Heart right ventricle (tissue), 16 donors: ENCODE measurements around the gene NPTX2. TPM values are rescaled to one million over a fixed set of nuclear protein-coding genes. Genes with fewer than 3 reads are reported as not detected.

ENCODE experiments used
- ATAC-seq, 8 donors: fragments of 200-7000 bp; cut with Tn5 transposase; one replicate each; pipeline ENCODE4 v1.9.1; 2020; ENCODE audit warnings: mild to moderate bottlenecking in 8 of 8, moderate library complexity in 8 of 8, moderate number of reproducible peaks in 1 of 8
- DNase-seq, 2 donors: peaks; one replicate each; pipeline ENCODE4 v3.0.0-alpha.2; 2020
- H3K27ac ChIP-seq, 10 donors: fragments of 200-600 bp; sonication (generic) in 2 of 10; one replicate each; pipeline versions ENCODE4 v1.5.0 to v1.8.0; 2020 to 2022; ENCODE audit warnings: mild to moderate bottlenecking in 3 of 10
- H3K27me3 ChIP-seq, 7 donors: fragments of 200-600 bp; one replicate each; pipeline ENCODE4 v1.8.0; 2021 to 2022; ENCODE audit warnings: mild to moderate bottlenecking in 2 of 7
- H3K36me3 ChIP-seq, 9 donors: fragments of 200-600 bp; sonication (generic) in 1 of 9; one replicate each; pipeline versions ENCODE4 v1.5.0 to v1.8.0; 2020 to 2022; ENCODE audit warnings: mild to moderate bottlenecking in 2 of 9
- H3K4me1 ChIP-seq, 9 donors: fragments of 200-600 bp; sonication (generic) in 1 of 9; one replicate each; pipeline versions ENCODE4 v1.5.0 to v1.8.0; 2020 to 2022; ENCODE audit warnings: mild to moderate bottlenecking in 4 of 9
- H3K4me3 ChIP-seq, 10 donors: fragments of 200-600 bp; sonication (generic) in 2 of 10; one replicate each; pipeline versions ENCODE4 v1.5.0 to v1.8.0; 2020 to 2022; ENCODE audit warnings: mild to moderate bottlenecking in 7 of 10, moderate library complexity in 2 of 10
- H3K9me3 ChIP-seq, 11 donors: fragments of 200-600 bp in 10 of 11; sonication (generic) in 2 of 11; one replicate each; pipeline versions ENCODE4 v1.5.0 to v1.8.0; 2013 to 2022; ENCODE audit warnings: mild to moderate bottlenecking in 2 of 11, control low read depth in 1 of 11, moderate library complexity in 1 of 11
- CTCF ChIP-seq, 9 donors: fragments of 200-600 bp; sonication (generic) in 2 of 9; IDR thresholded peaks; one replicate each; pipeline versions ENCODE4 v1.5.0 to v1.8.0; 2021 to 2022; ENCODE audit warnings: antibody characterized with exemption in 9 of 9, mild to moderate bottlenecking in 5 of 9, moderate library complexity in 1 of 9
- WGBS, 2 donors: extraction: QIAGEN DNeasy Blood & Tissue Kit; methylation state at CpG; one replicate each; pipeline ENCODE4 v1.1.7; 2013; ENCODE audit warnings: inconsistent platforms in 1 of 2; 5-methylcytosine and 5-hydroxymethylcytosine counted together
- intact Hi-C, 10 donors: fragments of 100-400 bp; cut with DNase I; formaldehyde crosslinking; loops; one replicate each; pipeline versions ENCODE4 v1.11.1 to v1.14.2; 2022
- polyA plus RNA-seq, 2 donors: library from polyadenylated mRNA; stranded (reverse); fragments of 200-250 nt; gene quantifications; one replicate each; pipeline ENCODE4 v1.2.3, GENCODE V29; 2013
- total RNA-seq, 10 donors: library from RNA; stranded (reverse); fragmentation: NEBNext Ultra II Directional in 3 of 10; extraction: Animal tissue kit (Norgen Biotek cat#: 25700) in 3 of 10; gene quantifications; one replicate each; pipeline versions ENCODE4 v1.2.1 to v1.2.4, GENCODE V29; 2021 to 2023
- donor health status: Arrhythmogenic right ventricular cardiomyopathy.
- donor health status: ischemic (EF 13 %, LVEDD 7.1; RV severe dilation, severe dysfunction).
- donor health status: healthy with polysubstance abuse.
- donor health status: DM: no; HTN: yes; CAD: no.
- donor health status: DM: no; HTN: no; CAD: no.
- donor health status: ischemic (EF 25% LVEDD 6.9; RV normal size, moderate dysfunction).
- donor health status: ischemic (EF 25% LVEDD 5.7; RV mildly dilated, moderate dysfunction).
- donor health status: healthy.
- donor health status: DM: yes; HTN: yes; CAD: no.
- donor health status: Ischemic cardiomyopathy.
- donor health status: ischemic (EF 35%, LVEDD 5.7; RV mildly dilated, moderate dysfunction).
- donor health status: nonischemic (EF 11% LVEDD 7.7; RV severe dilation, severe dysfunction).
- donor health status: DM: yes; HTN: yes; CAD: no.
- donor health status: PGD.
- donor health status: ischemic (EF 29% LVEDD 5.4; RV normal size, mild dysfunction).
- donor health status: nonischemic (EF 23%, LVEDD 6.1; RV moderate dilation, normal function).

NPTX2 gene
- total and polyA plus RNA-seq, 12 donors: 0.44 to 11.1 (median 1.7) TPM

DNA sequence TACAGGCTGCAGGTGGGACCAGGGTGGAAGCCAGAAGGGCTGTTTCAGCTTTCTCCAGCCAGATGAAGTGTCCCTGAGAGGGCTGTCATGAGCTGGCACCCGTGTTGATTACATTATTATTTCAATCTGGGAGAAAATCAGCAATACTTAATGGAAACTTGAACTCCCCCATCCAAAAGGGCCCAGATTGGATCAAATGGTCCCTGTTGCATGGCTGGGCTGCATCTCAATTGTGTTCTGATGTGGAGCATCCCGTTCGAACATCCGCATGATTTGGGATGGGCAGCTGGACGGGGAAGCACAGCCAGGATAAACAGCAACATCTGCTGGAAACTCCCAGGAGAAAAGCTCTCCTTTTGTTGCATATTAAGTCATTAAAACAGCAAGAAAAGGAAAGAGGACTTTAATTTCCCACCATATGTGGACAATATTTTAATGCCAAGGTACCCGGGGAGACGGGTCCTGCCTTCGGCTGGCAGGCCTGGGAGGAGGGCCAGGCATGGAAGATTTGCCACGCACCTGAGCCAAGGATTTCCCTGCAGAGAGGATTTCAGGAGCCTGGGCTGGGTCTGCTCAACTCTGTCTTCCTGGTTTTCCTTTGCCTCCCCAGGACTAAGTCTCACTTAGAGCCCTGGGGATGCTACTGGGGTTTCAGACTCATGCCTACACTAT is 52.4 kb downstream of the NPTX2 start:
- no peak overlapping the region for H3K4me3 ChIP-seq
- 53 to 68% methylated on average over 9 of the region's 9 CpGs for WGBS, 2 donors
- no peak for TF ChIP-seq CTCF (IDR thresholded peaks at IDR 0.05)
- ATAC-seq: peak in 2 of 8 donors; percentile 44 to 57
- H3K36me3 ChIP-seq: no peaks in the 10 kb centered on the region
- peaks cover 0 to 27% (median 0%) of the 10 kb centered on the region in 11 donors for H3K9me3 ChIP-seq
- peaks cover 0 to 35% (median 18%) of the 10 kb centered on the region in 7 donors for H3K27me3 ChIP-seq
- no peak overlapping the region for H3K27ac ChIP-seq
- no peaks in the 10 kb centered on the region for H3K4me1 ChIP-seq
- peak in 1 of 2 donors; percentile 13 for DNase-seq
- intact Hi-C loops: no loop called here

- intact Hi-C loops: no loop called here
- Histone ChIP-seq H3K4me1 (no peaks in the 10 kb centered on the region), H3K27ac (no peak overlapping the region), H3K36me3 (no peaks in the 10 kb centered on the region), H3K9me3 (peaks cover 0 to 24% (median 0%) of the 10 kb centered on the region in 11 donors), H3K27me3 (peaks cover 0 to 37% (median 18%) of the 10 kb centered on the region in 7 donors), H3K4me3 (no peak overlapping the region)
- ATAC-seq (no peak), DNase-seq (no peak)
- 80 to 84% methylated on average over 8 of the region's 8 CpGs for WGBS, 2 donors
- TF ChIP-seq CTCF (IDR thresholded peaks at IDR 0.05): no peak
Observed at GRCh38 chr7:98670186-98670585, 53.1 kb downstream of the NPTX2 start.

DNA sequence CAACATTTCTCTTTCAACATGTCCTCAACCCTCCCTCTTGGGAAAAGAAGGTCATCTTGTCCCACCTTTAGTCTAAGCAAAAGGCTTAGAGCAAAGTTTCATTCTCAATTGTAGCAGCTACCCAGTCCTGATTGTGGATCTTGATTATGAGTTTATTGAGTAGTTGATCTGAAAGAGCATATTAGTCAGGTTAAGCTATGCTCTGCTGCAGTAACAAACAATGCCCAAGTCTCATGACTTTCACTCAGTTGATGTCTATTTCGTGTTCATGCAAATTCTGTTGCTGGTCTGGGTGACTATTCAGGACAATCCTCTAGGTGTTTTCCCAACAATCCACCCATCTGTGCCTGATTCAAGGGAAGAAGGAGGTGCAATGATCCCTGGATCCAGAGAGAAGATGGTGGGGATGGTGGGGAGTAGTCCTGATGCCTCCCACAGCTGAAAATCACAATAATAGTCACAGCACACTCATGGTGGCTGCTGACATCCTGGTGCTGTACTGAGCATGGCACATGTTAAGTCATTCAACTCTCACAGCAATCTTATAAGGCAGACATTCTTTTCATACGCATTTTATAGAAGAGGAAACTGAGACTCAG is 54.7 kb downstream of the NPTX2 start:
- DNase-seq (no peak), ATAC-seq (no peak)
- Histone ChIP-seq H3K27me3 (peaks cover 0 to 31% (median 18%) of the 10 kb centered on the region in 7 donors), H3K4me1 (no peaks in the 10 kb centered on the region), H3K4me3 (no peak overlapping the region), H3K27ac (no peak overlapping the region), H3K36me3 (no peaks in the 10 kb centered on the region), H3K9me3 (peaks cover 0 to 24% (median 0%) of the 10 kb centered on the region in 11 donors)
- 46 to 47% methylated on average over 2 of the region's 2 CpGs for WGBS, 2 donors
- intact Hi-C loops: no loop called here
- no peak for TF ChIP-seq CTCF (IDR thresholded peaks at IDR 0.05)

GRCh38 chr7:98674461-98674860 is 57.4 kb downstream of the NPTX2 start:
- H3K9me3 ChIP-seq: peaks cover 0 to 32% (median 0%) of the 10 kb centered on the region in 11 donors
- DNase-seq: no peak
- H3K36me3 ChIP-seq: no peaks in the 10 kb centered on the region
- intact Hi-C loops: no loop called here
- WGBS, 2 donors: 70 to 75% methylated on average over 8 of the region's 8 CpGs
- ATAC-seq: no peak
- H3K4me1 ChIP-seq: no peaks in the 10 kb centered on the region
- no peak overlapping the region for H3K27ac ChIP-seq
- TF ChIP-seq CTCF (IDR thresholded peaks at IDR 0.05): no peak
- no peak overlapping the region for H3K4me3 ChIP-seq
- peaks cover 0 to 16% (median 6%) of the 10 kb centered on the region in 7 donors for H3K27me3 ChIP-seq
